ENCODE measurements around the gene N4BP2L1.
"Not testable (repeated sequence)": the region's sequence is repeated elsewhere in the genome, so short reads cannot be mapped to it uniquely, and the experiment has no call there.

Gene N4BP2L1

DNA sequence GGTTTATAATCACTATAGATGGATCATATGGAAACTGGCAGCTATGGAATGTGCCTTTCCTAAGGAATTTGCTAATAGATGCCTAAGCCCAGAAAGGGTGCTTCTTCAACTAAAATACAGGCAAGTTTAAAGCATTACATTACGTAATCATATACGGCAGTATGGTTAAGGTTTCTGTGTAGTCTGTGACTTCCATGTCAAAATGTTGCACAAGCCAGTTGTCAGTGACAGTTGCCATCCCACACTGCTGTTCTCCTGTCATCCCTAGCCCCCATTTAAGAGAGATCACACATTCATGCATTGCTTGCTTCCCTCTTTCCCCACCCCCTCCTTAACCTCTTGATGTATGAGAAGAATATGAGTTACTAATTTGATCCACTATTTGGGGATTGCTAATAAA is 65.4 kb downstream of the N4BP2L1 start:
- Mint-ChIP-seq H3K4me1 (no peaks in the 10 kb centered on the region), H3K36me3 (ENCODE audit: low read depth) (peaks cover 4% of the 10 kb centered on the region), H3K27me3 (ENCODE audit: low read depth) (no peaks in the 10 kb centered on the region), H3K9me3 (no peaks in the 10 kb centered on the region), H3K4me3 (no peak overlapping the region), H3K27ac (no peak overlapping the region)
- no peak for TF ChIP-seq CTCF (IDR thresholded peaks at IDR 0.05; ENCODE audit: unreplicated experiment in 3 of 3)

DNA sequence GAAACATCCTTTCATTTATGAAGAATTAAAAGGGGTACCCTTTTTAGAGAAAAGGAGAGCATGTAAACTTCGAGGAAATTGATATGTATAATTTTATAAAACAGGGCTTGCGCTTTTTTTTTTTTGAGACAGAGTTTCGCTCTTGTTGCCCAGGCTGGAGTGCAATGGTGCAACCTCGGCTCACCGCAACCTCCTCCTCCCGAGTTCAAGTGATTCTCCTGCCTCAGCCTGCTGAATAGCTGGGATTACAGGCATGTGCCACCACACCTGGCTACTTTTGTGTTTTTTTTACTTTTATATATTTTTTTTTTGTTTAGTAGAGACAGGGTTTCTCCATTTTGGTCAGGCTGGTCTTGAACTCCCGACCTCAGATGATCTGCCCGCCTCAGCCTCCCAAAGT is 72.0 kb downstream of the N4BP2L1 start:
- H3K27me3 Mint-ChIP-seq (ENCODE audit: low read depth); H3K4me3 Mint-ChIP-seq; H3K36me3 Mint-ChIP-seq (ENCODE audit: low read depth); H3K9me3 Mint-ChIP-seq; H3K4me1 Mint-ChIP-seq; H3K27ac Mint-ChIP-seq: not testable (repeated sequence)

DNA sequence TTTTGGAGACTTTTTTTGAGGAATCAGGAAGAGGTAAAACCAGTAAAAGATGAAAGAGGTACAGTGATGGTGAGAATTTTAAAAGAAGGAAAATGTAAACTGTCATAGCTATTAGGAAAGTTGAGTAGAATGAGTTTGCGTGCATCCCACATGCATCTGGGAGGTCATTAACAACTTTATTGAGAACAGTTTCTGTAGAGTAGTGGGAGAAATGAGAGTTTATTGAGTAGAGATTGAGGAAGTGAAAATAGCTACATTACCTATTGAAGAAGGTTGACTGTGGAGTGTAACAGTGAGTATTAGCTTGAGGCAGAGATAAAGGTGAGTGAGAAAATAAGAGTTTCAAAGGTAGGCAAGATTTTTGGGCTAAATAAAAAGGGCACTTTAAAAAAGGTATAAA is 73.9 kb downstream of the N4BP2L1 start:
- H3K4me1 Mint-ChIP-seq: no peaks in the 10 kb centered on the region
- no peak for TF ChIP-seq CTCF (IDR thresholded peaks at IDR 0.05; ENCODE audit: unreplicated experiment in 3 of 3)
- H3K27ac Mint-ChIP-seq: no peak overlapping the region

DNA sequence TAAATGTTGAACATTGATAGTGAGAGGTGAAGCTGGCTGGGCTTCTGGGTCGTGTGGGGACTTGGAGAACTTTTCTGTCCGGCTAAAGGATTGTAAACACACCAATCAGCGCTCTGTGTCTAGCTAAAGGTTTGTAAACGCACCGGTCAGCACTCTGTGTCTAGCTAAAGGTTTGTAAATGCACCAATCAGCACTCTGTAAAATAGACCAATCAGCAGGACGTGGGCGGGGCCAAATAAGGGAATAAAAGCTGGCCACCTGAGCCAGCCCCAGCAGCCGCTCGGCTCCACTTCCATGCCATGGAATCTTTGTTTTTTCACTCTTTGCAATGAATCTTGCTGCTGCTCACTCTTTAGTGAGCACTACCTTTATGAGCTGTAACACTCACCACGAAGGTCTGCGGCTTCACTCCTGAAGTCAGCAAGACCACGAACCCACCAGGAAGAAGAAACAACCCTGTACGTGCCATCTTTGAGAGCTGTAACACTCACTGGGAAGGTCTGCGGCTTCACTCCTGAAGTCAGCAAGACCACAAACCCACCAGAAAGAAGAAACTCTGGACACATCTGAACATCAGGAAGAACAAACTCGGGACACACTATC is 77.0 kb downstream of the N4BP2L1 start:
- not testable (repeated sequence) for H3K9me3 Mint-ChIP-seq; H3K4me3 Mint-ChIP-seq; H3K27me3 Mint-ChIP-seq (ENCODE audit: low read depth); H3K27ac Mint-ChIP-seq; H3K4me1 Mint-ChIP-seq
- peaks cover 30% of the 10 kb centered on the region for H3K36me3 Mint-ChIP-seq (ENCODE audit: low read depth)

More for the DNA sequence above, 73.9 kb downstream of the N4BP2L1 start:
- Mint-ChIP-seq H3K4me3 (no peak overlapping the region), H3K36me3 (ENCODE audit: low read depth) (peaks cover 18% of the 10 kb centered on the region), H3K27me3 (ENCODE audit: low read depth) (no peaks in the 10 kb centered on the region), H3K9me3 (no peaks in the 10 kb centered on the region)

All from nephron (organoid).